PC-9 (cell line): ENCODE data around the gene PARG.

Source experiments
- EZH2 ChIP-seq: fragments of 200-600 bp; sonication (generic); IDR thresholded peaks from 2 replicates; pipeline ENCODE4 v1.8.0; 2017; ENCODE audit warnings: antibody characterized with exemption, low read depth
- TF ChIP-seq, protein P1 (sequence below): fragments of 200-600 bp; sonication (generic); conservative IDR thresholded peaks from 2 replicates; pipeline ENCODE4 v1.6.1; 2017; ENCODE audit warnings: mixed run types, antibody characterized with exemption, mild to moderate bottlenecking, moderate library complexity

DNA sequence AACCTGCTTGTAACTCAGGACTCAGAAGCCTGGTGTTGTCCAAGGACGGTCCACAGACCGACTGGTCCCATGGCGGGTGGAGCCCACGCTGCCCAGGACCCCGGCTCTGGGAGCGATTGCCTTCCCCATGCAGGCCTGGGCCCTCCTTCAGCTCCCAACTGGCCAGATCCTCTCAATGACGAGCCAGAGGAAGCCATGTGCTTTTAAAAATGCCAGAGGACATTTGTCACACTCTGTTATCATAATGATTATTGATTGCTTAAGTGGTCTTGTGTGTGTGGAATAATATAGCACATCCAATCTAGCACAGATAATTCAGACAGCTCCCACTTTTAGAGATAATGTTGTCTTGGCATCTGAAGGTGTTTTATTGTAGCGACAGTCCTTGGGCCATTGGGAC, 157.1 kb downstream of the PARG start:
- TF ChIP-seq, protein P1, sequence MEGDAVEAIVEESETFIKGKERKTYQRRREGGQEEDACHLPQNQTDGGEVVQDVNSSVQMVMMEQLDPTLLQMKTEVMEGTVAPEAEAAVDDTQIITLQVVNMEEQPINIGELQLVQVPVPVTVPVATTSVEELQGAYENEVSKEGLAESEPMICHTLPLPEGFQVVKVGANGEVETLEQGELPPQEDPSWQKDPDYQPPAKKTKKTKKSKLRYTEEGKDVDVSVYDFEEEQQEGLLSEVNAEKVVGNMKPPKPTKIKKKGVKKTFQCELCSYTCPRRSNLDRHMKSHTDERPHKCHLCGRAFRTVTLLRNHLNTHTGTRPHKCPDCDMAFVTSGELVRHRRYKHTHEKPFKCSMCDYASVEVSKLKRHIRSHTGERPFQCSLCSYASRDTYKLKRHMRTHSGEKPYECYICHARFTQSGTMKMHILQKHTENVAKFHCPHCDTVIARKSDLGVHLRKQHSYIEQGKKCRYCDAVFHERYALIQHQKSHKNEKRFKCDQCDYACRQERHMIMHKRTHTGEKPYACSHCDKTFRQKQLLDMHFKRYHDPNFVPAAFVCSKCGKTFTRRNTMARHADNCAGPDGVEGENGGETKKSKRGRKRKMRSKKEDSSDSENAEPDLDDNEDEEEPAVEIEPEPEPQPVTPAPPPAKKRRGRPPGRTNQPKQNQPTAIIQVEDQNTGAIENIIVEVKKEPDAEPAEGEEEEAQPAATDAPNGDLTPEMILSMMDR, result no peak
- no peak for TF ChIP-seq EZH2
